HG02938 (cell line): ENCODE results near the gene RANBP9.

Experiments
- ATAC-seq: cut with Tn5 transposase; IDR thresholded peaks from one replicate; pipeline ENCODE4 v1.9.1; 2021; ENCODE audit warnings: mild to moderate bottlenecking, moderate library complexity; ENCODE audit not compliant: unreplicated experiment

The RANBP9 gene

DNA sequence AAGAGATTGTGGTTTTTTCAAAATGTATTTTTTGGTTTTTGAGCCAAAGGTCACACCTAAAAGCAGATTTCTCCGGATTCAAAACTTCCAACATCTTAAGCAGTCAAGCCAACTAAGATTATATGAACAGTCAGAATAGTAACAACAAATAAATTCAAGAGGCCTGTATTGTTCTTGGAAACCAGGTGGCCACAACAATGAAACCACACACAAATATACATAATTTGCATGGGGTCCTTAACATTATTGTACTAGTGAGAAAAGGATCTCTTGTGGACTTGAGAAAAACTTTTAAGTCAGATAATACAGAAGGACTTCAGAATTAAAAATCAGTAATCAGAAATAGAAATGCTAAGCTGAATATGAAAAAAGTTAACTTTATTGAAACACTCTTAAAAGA is 55.9 kb downstream of the RANBP9 start:
- no peak for ATAC-seq

GRCh38 chr6:13654496-13654895 is 57.1 kb downstream of the RANBP9 start:
- no peak for ATAC-seq

DNA sequence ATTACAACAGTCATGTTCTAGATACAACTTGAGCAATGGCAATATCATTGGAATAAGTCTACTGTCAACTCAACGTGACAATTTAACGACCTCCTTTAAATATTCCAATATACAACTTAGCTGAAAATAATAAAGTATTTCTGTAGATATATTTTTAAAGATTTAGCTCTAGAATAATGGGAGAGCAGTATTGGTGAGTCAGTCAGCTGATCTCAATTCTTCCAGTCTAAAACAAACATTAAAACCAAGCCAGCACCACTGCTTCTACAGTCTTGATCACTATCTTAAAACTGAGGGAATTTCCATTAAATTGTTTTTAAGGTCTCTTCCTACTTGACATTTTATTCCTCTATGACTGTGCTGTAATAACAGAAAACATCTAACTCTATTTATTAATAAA is 58.3 kb downstream of the RANBP9 start:
- no peak for ATAC-seq

DNA sequence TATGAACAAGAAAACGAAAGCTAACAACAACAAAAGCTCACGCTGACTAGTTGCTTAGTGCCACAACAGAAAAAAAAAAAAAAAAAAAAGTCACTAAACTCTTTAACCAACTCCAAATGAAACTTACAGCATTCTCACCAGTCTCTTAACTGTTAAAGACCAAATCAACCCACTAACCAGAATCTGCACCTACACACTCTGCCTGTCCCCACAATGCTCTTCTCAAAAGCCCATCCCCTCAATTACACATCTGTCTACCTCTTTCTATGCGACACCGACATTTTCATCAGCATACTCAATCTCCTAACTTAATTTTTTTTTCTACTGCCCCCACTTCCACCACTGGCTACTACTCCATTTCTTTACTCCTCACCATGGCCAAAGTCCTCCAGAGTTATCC is 62.2 kb downstream of the RANBP9 start:
- no peak for ATAC-seq

DNA sequence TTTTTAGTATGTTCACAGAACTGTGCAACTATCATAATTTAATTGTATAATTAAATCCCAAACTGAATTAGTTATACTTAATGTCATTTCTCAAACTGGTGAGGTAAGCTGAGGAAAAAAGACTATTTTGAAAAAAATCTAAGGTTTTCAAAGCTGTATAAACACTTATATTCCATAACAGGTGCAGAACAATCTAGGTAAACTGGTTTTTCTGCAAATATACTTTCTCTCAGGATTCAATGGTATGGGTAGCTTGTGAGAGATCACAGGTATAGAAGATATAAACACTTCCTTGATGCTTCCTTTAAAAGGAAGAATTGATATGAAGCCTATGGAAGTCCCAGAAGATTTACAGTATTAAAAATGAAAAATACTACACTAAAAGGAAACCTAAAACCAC is 62.8 kb downstream of the RANBP9 start:
- no peak for ATAC-seq

DNA sequence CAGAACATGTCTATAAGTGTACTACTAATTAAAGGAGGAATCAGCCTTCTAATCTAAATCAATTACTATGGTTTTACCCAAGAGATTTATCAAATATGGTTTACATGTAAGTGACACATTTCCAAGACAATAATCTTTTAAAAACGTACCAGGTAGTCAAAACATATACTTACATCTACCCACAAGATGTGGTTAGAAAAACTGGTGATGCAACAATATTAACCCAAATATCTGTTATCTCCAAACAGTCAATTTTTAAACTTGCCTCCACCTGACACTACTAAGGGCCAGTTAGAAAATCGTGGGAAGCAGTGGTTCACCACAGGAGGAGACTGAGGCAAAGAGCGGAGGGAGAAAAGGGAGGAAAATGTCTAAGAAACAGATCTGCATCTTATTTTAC is 68.5 kb downstream of the RANBP9 start:
- no peak for ATAC-seq

DNA sequence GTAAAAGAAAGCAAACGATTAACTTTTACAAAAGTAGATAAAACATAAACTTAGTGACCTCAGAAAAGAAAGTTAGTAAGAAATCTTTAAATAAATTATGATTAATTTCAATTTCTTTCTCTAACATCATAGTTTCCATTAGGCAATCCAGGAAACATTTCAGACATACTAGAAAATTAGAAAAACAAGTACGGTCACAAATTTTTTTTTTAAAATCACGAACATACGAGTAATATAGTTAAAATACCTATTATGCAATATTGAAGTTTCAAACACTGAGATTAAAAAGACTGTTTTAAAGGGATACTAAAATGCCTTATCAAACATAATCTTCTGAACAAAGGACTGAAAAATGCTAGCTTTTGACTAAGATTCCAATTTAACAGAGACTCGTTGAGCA is 70.3 kb downstream of the RANBP9 start:
- no peak for ATAC-seq

DNA sequence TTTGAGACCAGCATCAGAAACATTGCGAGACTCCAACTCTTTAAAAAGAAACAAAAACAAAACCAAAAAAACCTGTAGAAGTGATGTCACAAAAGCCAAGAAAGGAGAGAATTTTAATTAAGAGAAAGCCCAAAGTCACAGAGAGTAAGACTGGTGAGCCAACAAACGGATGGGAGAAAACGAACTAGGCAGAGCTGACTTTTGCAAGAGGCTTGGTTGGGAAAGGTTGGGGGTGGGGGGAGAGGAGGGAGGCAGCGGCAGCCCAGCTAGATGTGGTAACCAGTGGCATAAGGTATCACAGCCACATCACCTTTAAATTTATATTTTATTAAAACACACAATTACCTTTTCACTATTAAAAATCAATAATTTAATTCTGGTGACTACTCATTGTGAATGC is 73.0 kb downstream of the RANBP9 start:
- no peak for ATAC-seq

GRCh38 chr6:13638014-13638413 is 73.6 kb downstream of the RANBP9 start:
- no peak for ATAC-seq

DNA sequence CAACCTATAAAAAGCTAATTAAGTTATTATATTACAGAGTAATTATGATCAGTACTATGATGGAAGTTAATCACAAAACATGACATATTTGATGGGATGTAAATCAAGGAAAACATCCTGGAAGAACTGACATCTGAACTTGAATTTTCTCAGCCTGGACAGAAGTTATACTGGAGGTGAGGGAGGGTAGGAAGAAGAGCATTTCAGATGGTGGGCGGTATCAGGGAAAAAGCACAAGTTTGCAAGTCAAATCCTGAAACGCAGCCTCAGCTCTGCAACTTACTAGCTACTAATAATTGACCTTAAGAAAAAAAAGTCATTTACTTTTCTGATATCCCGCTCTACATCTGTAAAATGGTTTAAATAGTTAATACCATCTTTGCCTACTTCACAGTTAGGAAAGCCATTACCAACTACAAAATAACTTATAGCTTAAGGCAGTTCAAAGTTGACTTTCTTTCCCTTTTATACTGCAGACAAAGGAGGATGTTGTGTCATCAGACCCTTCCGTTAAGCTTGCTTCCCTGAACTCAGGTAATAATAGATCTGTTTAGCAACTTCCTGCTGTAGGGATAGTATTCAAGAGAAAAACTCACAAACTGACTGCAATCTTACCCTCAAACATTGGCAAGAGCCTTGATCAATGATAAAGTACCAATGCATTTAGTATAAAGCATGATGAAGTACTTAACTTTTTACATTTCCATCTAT is 75.5 kb downstream of the RANBP9 start:
- no peak for ATAC-seq

GRCh38 chr6:13633343-13633742 is 78.3 kb downstream of the RANBP9 start:
- no peak for ATAC-seq

DNA sequence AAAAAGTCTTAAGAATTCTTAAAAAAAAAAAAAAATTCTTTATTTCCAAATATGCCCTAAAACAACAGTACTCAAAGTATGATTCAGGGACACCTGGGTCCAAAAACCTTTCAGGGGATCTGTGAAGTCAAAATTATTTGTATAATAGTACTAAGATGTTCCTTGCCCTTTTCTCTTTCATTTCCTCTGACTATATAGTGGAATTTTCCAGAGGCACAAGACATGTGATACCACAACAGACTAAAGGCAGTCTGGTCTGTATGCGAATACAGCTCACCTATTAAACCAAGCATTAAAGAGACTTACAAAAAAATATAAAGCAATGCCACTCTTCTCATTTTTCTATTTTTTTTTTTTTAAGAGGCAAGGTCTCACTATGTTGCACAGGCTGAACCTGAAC is 81.1 kb downstream of the RANBP9 start:
- ATAC-seq: no peak

- no peak for ATAC-seq
Measured at GRCh38 chr6:13629459-13630116, 82.0 kb downstream of the RANBP9 start.

GRCh38 chr6:13624871-13625288 is 86.8 kb downstream of the RANBP9 start:
- no peak for ATAC-seq

- no peak for ATAC-seq
Measured at GRCh38 chr6:13617066-13617465, 94.6 kb downstream of the RANBP9 start.

GRCh38 chr6:13615792-13616120 is 95.9 kb downstream of the RANBP9 start:
- peak; percentile 16 for ATAC-seq

- ATAC-seq: peak; percentile 88
Measured at GRCh38 chr6:13614926-13615791, 96.5 kb downstream of the RANBP9 start, which contains the start of gene NOL7. Gene NOL7, plus strand, starts transcription at chr6:13615335. Its CDS starts 24 bp downstream, at chr6:13615359.

- ATAC-seq: peak; percentile 7
Measured at GRCh38 chr6:13614126-13614925, 97.3 kb downstream of the RANBP9 start.

GRCh38 chr6:13613029-13613594 is 98.5 kb downstream of the RANBP9 start:
- ATAC-seq: no peak

DNA sequence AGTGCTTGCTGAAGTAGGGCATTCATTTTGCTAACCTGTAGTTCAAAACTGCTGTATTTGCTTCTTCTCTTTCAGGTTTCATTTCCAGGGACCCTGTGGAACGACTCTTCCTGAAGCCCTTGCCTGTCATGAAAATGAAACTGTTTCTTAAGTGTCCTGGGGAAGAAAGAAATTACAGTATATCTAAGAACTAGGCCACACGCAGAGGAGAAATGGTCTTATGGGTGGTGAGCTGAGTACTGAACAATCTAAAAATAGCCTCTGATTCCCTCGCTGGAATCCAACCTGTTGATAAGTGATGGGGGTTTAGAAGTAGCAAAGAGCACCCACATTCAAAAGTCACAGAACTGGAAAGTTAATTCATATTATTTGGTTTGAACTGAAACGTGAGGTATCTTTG is 99.9 kb downstream of the RANBP9 start:
- no peak for ATAC-seq

DNA sequence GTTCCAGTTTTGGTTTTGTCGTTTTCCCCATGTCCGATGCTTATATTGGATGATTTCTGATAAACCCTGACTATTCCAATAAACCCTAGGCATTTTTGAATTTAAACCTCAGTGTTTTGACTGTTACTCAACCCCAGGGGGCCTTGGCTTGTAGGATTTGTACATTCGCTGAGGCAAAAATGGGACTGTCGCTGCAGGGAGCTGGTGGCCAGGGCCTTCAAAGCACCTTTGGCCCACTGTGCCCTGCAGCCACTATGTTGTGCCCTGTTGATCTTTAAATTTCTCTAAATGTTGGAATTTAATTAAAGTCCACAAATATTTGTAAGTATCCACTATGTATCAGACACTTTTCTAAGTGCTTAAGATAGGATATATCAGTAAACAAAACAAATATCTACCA is 106.0 kb downstream of the RANBP9 start:
- ATAC-seq: no peak
